ENCODE data around the gene BBX. TPM values are rescaled to one million over a fixed set of nuclear protein-coding genes. Genes with fewer than 3 reads are reported as not detected.

The BBX gene
- total RNA-seq, 2 donors from 2014 or later = 94.7 to 226 TPM

- intact Hi-C loops (cut with DNase I) = no loop called here
- DNase-seq (ENCODE audit: low spot score) = no peak
- no peaks in the 10 kb centered on the region for H3K9me3 ChIP-seq
These were observed 25.8 kb downstream of the BBX start for GRCh38 chr3:107548601-107549000.

GRCh38 chr3:107555359-107555758 is 32.6 kb downstream of the BBX start:
- H3K4me3 ChIP-seq = no peak overlapping the region
- 89% methylated on average over 3 of the region's 3 CpGs for WGBS
- H3K27ac ChIP-seq = no peak overlapping the region
- no peaks in the 10 kb centered on the region for H3K9me3 ChIP-seq
- DNase-seq (ENCODE audit: low spot score) = no peak
- no peaks in the 10 kb centered on the region for H3K4me1 ChIP-seq (replicated peaks)
- no peaks in the 10 kb centered on the region for H3K36me3 ChIP-seq
- intact Hi-C loops (cut with DNase I) = no loop called here
- no peaks in the 10 kb centered on the region for H3K27me3 ChIP-seq (replicated peaks; ENCODE audit: insufficient read depth)
- TF ChIP-seq POLR2A (IDR thresholded peaks at IDR 0.05) (no peak), POLR2AphosphoS5 (IDR thresholded peaks at IDR 0.05) (no peak), CTCF (IDR thresholded peaks at IDR 0.05) (no peak)

More at GRCh38 chr3:107548601-107549000, 25.8 kb downstream of the BBX start:
- Histone ChIP-seq H3K36me3 (no peaks in the 10 kb centered on the region), H3K4me3 (no peak overlapping the region), H3K27ac (no peak overlapping the region), H3K4me1 (replicated peaks) (no peaks in the 10 kb centered on the region), H3K27me3 (replicated peaks; ENCODE audit: insufficient read depth) (no peaks in the 10 kb centered on the region)
- no peak for TF ChIP-seq POLR2AphosphoS5 (IDR thresholded peaks at IDR 0.05)
- TF ChIP-seq POLR2A (IDR thresholded peaks at IDR 0.05) = no peak
- no peak for TF ChIP-seq CTCF (IDR thresholded peaks at IDR 0.05)
- 97% methylated on average over 2 of the region's 2 CpGs for WGBS

GRCh38 chr3:107557743-107558142 is 35.0 kb downstream of the BBX start:
- intact Hi-C loops (cut with DNase I) = no loop called here
- Histone ChIP-seq H3K4me1 (replicated peaks) (no peaks in the 10 kb centered on the region), H3K27me3 (replicated peaks; ENCODE audit: insufficient read depth) (no peaks in the 10 kb centered on the region), H3K27ac (no peak overlapping the region), H3K4me3 (no peak overlapping the region), H3K36me3 (no peaks in the 10 kb centered on the region), H3K9me3 (no peaks in the 10 kb centered on the region)
- DNase-seq (ENCODE audit: low spot score) = no peak
- no peak for TF ChIP-seq POLR2A (IDR thresholded peaks at IDR 0.05)
- TF ChIP-seq POLR2AphosphoS5 (IDR thresholded peaks at IDR 0.05) = no peak
- no peak for TF ChIP-seq CTCF (IDR thresholded peaks at IDR 0.05)
- 100% methylated on average over 2 of the region's 2 CpGs for WGBS

GRCh38 chr3:107560166-107560565 is 37.4 kb downstream of the BBX start:
- TF ChIP-seq CTCF (IDR thresholded peaks at IDR 0.05) (no peak), POLR2AphosphoS5 (IDR thresholded peaks at IDR 0.05) (no peak), POLR2A (IDR thresholded peaks at IDR 0.05) (no peak)
- Histone ChIP-seq H3K36me3 (no peaks in the 10 kb centered on the region), H3K27ac (no peak overlapping the region), H3K9me3 (no peaks in the 10 kb centered on the region), H3K4me1 (replicated peaks) (no peaks in the 10 kb centered on the region), H3K27me3 (replicated peaks; ENCODE audit: insufficient read depth) (no peaks in the 10 kb centered on the region), H3K4me3 (no peak overlapping the region)
- intact Hi-C loops (cut with DNase I) = no loop called here
- DNase-seq (ENCODE audit: low spot score) = no peak
- WGBS = 24% methylated on average over 1 of the region's 1 CpG

GRCh38 chr3:107561980-107562379 is 39.2 kb downstream of the BBX start:
- Histone ChIP-seq H3K36me3 (no peaks in the 10 kb centered on the region), H3K9me3 (no peaks in the 10 kb centered on the region), H3K27me3 (replicated peaks; ENCODE audit: insufficient read depth) (no peaks in the 10 kb centered on the region), H3K4me1 (replicated peaks) (no peaks in the 10 kb centered on the region), H3K27ac (no peak overlapping the region), H3K4me3 (no peak overlapping the region)
- 52% methylated on average over 6 of the region's 6 CpGs for WGBS
- TF ChIP-seq CTCF (IDR thresholded peaks at IDR 0.05) = no peak
- TF ChIP-seq POLR2A (IDR thresholded peaks at IDR 0.05) = no peak
- no peak for TF ChIP-seq POLR2AphosphoS5 (IDR thresholded peaks at IDR 0.05)
- no peak for DNase-seq (ENCODE audit: low spot score)
- intact Hi-C loops (cut with DNase I) = no loop called here
